H9 (cell line): Measurements from ENCODE around the gene C1orf56. TPM values are rescaled to one million over a fixed set of nuclear protein-coding genes. Genes with fewer than 3 reads are reported as not detected.

Experiments
- DNase-seq: peaks from one replicate; pipeline ENCODE4 v3.0.0-alpha.2; 2017
- H2AFZ ChIP-seq: one replicate; pipeline ENCODE4 v1.6.1; 2013; ENCODE audit warnings: mild to moderate bottlenecking, low read length, control low read depth, moderate library complexity
- H2AK5ac ChIP-seq: 2 replicates; pipeline ENCODE4 v1.6.1; 2013; ENCODE audit warnings: low read length, control low read depth, mixed read lengths; ENCODE audit not compliant: insufficient read length
- H2BK120ac ChIP-seq: one replicate; pipeline ENCODE4 v1.6.1; 2013; ENCODE audit warnings: low read depth, mild to moderate bottlenecking, low read length, control low read depth, inconsistent platforms; ENCODE audit not compliant: poor library complexity, severe bottlenecking
- H2BK12ac ChIP-seq: 2 replicates; pipeline ENCODE4 v1.6.1; 2013; ENCODE audit warnings: low read length, control low read depth, mixed read lengths, low read depth; ENCODE audit not compliant: insufficient read length
- H2BK15ac ChIP-seq: 2 replicates; pipeline ENCODE4 v1.6.1; 2013; ENCODE audit warnings: low read depth, low read length, control low read depth
- H2BK20ac ChIP-seq: one replicate; pipeline ENCODE4 v1.6.1; 2013; ENCODE audit warnings: low read depth, mild to moderate bottlenecking, low read length, control low read depth, inconsistent platforms; ENCODE audit not compliant: poor library complexity, severe bottlenecking
- H2BK5ac ChIP-seq: 2 replicates; pipeline ENCODE4 v1.6.1; 2013; ENCODE audit warnings: low read length, control low read depth, mixed read lengths; ENCODE audit not compliant: insufficient read length
- H3K14ac ChIP-seq: 2 replicates; pipeline ENCODE4 v1.6.1; 2013; ENCODE audit warnings: low read length, control low read depth; ENCODE audit not compliant: insufficient read depth
- H3K18ac ChIP-seq: 2 replicates; pipeline ENCODE4 v1.6.1; 2013; ENCODE audit warnings: low read depth, mild to moderate bottlenecking, mixed read lengths, low read length, control low read depth; ENCODE audit not compliant: insufficient read length
- H3K23ac ChIP-seq: 2 replicates; pipeline ENCODE4 v1.6.1; 2013; ENCODE audit warnings: low read length, control low read depth, mixed read lengths, low read depth; ENCODE audit not compliant: insufficient read length
- H3K23me2 ChIP-seq: 2 replicates; pipeline ENCODE4 v1.6.1; 2013; ENCODE audit warnings: low read depth, mild to moderate bottlenecking, mixed read lengths, low read length, control low read depth; ENCODE audit not compliant: insufficient read length, poor library complexity, severe bottlenecking
- H3K27ac ChIP-seq: 2 replicates; pipeline ENCODE4 v1.5.1; 2013; ENCODE audit warnings: low read length, control low read depth, mixed read lengths, low read depth; ENCODE audit not compliant: insufficient read length
- H3K27me3 ChIP-seq: 2 replicates; pipeline ENCODE4 v1.6.1; 2013; ENCODE audit warnings: low read length, control low read depth, inconsistent platforms; ENCODE audit not compliant: insufficient read depth
- H3K4ac ChIP-seq: 2 replicates; pipeline ENCODE4 v1.6.1; 2013; ENCODE audit warnings: low read depth, mild to moderate bottlenecking, control low read depth, inconsistent platforms, low read length, moderate library complexity
- H3K4me1 ChIP-seq: 2 replicates; pipeline ENCODE4 v1.6.1; 2013; ENCODE audit warnings: low read length, control low read depth, inconsistent platforms; ENCODE audit not compliant: insufficient read depth
- H3K4me2 ChIP-seq: 2 replicates; pipeline ENCODE4 v1.6.1; 2013; ENCODE audit warnings: low read length, control low read depth, mixed read lengths; ENCODE audit not compliant: insufficient read length, insufficient read depth
- H3K56ac ChIP-seq: 2 replicates; pipeline ENCODE4 v1.6.1; 2013; ENCODE audit warnings: low read depth, mild to moderate bottlenecking, mixed read lengths, low read length, control low read depth; ENCODE audit not compliant: insufficient read length
- H3K79me1 ChIP-seq: 2 replicates; pipeline ENCODE4 v1.6.1; 2013; ENCODE audit warnings: low read depth, mild to moderate bottlenecking, moderate library complexity, low read length, control low read depth, inconsistent platforms; ENCODE audit not compliant: insufficient read depth, poor library complexity, severe bottlenecking
- H3K79me2 ChIP-seq: 2 replicates; pipeline ENCODE4 v1.6.1; 2013; ENCODE audit warnings: low read length, control low read depth, inconsistent platforms; ENCODE audit not compliant: insufficient read depth
- H3K9ac ChIP-seq: 2 replicates; pipeline ENCODE4 v1.6.1; 2013; ENCODE audit warnings: low read length, control low read depth, mixed read lengths; ENCODE audit not compliant: insufficient read length; ENCODE audit errors: extremely low read depth
- H3K9me3 ChIP-seq: one replicate; pipeline ENCODE4 v1.6.1; 2013; ENCODE audit warnings: low read depth, low read length, inconsistent platforms; ENCODE audit not compliant: control insufficient read depth
- H3T11ph ChIP-seq: one replicate; pipeline ENCODE4 v1.6.1; 2013; ENCODE audit warnings: mild to moderate bottlenecking, low read length, control low read depth, inconsistent platforms
- H4K20me1 ChIP-seq: one replicate; pipeline ENCODE4 v1.6.1; 2013; ENCODE audit not compliant: control insufficient read depth, insufficient read length, insufficient read depth
- H4K5ac ChIP-seq: 2 replicates; pipeline ENCODE4 v1.6.1; 2013; ENCODE audit warnings: low read depth, mild to moderate bottlenecking, mixed read lengths, low read length, control low read depth; ENCODE audit not compliant: insufficient read length
- H4K8ac ChIP-seq: replicated peaks from 2 replicates; pipeline ENCODE4 v1.6.1; 2013; ENCODE audit warnings: low read length, control low read depth, mixed read lengths, low read depth; ENCODE audit not compliant: insufficient read length
- H4K91ac ChIP-seq: 2 replicates; pipeline ENCODE4 v1.6.1; 2013; ENCODE audit warnings: low read depth, mild to moderate bottlenecking, moderate library complexity, mixed read lengths, low read length, control low read depth; ENCODE audit not compliant: insufficient read length
- H3K27ac Mint-ChIP-seq, 3 experiments: 2 replicates in 2 of 3; 3 replicates in 1 of 3; pipeline ENCODE4 v1.8.0; 2020 to 2021; ENCODE audit warnings: mixed read lengths in 3 of 3, mild to moderate bottlenecking in 1 of 3, moderate library complexity in 1 of 3
- H3K27me3 Mint-ChIP-seq: 2 replicates; pipeline ENCODE4 v1.8.0; 2021; ENCODE audit warnings: low read depth, mild to moderate bottlenecking, moderate library complexity, mixed read lengths
- H3K36me3 Mint-ChIP-seq, 3 experiments: 2 replicates in 2 of 3; 3 replicates in 1 of 3; pipeline ENCODE4 v1.8.0; 2020 to 2021; ENCODE audit warnings: low read depth in 3 of 3, mixed read lengths in 3 of 3; ENCODE audit not compliant: insufficient read depth in 1 of 3
- H3K4me1 Mint-ChIP-seq, 2 experiments: 2 replicates each; pipeline ENCODE4 v1.8.0; 2020; ENCODE audit warnings: mixed read lengths in 2 of 2
- H3K4me3 Mint-ChIP-seq, 2 experiments: 2 replicates in 1 of 2; 3 replicates in 1 of 2; pipeline ENCODE4 v1.8.0; 2020 to 2021; ENCODE audit warnings: mild to moderate bottlenecking in 2 of 2, mixed read lengths in 2 of 2, moderate library complexity in 1 of 2
- H3K9me3 Mint-ChIP-seq, 2 experiments: 2 replicates in 1 of 2; 3 replicates in 1 of 2; pipeline ENCODE4 v1.8.0; 2020; ENCODE audit warnings: mild to moderate bottlenecking in 2 of 2, mixed read lengths in 2 of 2, moderate library complexity in 1 of 2
- CTCF ChIP-seq: fragments of 200-600 bp; sonication (generic); conservative IDR thresholded peaks from 3 replicates; pipeline ENCODE4 v1.8.0; 2021; ENCODE audit warnings: antibody characterized with exemption, mild to moderate bottlenecking
- WGBS: extraction: QIAGEN DNeasy Blood & Tissue Kit; methylation state at CpG from one replicate; pipeline ENCODE4 v1.1.7; 2013; ENCODE audit warnings: missing lambda C conversion rate, low lambda C conversion rate, mixed read lengths; ENCODE audit not compliant: insufficient read length; ENCODE audit errors: extremely low coverage; 5-methylcytosine and 5-hydroxymethylcytosine counted together
- total RNA-seq: library from RNA; stranded (reverse); gene quantifications from 2 replicates; pipeline ENCODE4 v1.2.1, GENCODE V29; 2021

The C1orf56 gene
- total RNA-seq, 1 experiment from 2014 or later = 4.8 TPM

- Histone ChIP-seq H3K4me2 (no peak overlapping the region), H2BK120ac (no peak overlapping the region), H2BK12ac (no peak overlapping the region), H3K18ac (no peak overlapping the region), H3K9ac (no peak overlapping the region), H4K8ac (no peak overlapping the region), H3K4me1 (no peaks in the 10 kb centered on the region; the same call in 1 of the 2 replicates), H2AFZ (no peak overlapping the region), H4K91ac (no peak overlapping the region), H3K56ac (no peak overlapping the region), H2AK5ac (no peak overlapping the region), H3K9me3 (no peaks in the 10 kb centered on the region), H3K23me2 (peaks cover 4% of the 10 kb centered on the region), H3K27ac (no peak overlapping the region), H2BK20ac (no peak overlapping the region), H3K14ac (no peak overlapping the region), H3K79me2 (peaks cover under 1% of the 10 kb centered on the region; the same call in 1 of the 2 replicates), H3T11ph (no peak overlapping the region), H4K5ac (no peak overlapping the region), H3K23ac (no peak overlapping the region), H3K27me3 (no peaks in the 10 kb centered on the region), H2BK5ac (no peak overlapping the region), H3K79me1 (peaks cover 2% of the 10 kb centered on the region), H2BK15ac (no peak overlapping the region), H3K4ac (no peak overlapping the region), H4K20me1 (no peaks in the 10 kb centered on the region)
- TF ChIP-seq CTCF = no peak
- peaks cover 18 to 54% (median 47%) of the 10 kb centered on the region in 3 experiments; a peak in 6 of 7 replicates for H3K36me3 Mint-ChIP-seq
- H3K4me1 Mint-ChIP-seq = peaks cover 20 to 25% of the 10 kb centered on the region in 2 experiments
- DNase-seq = no peak
- H3K27me3 Mint-ChIP-seq = no peaks in the 10 kb centered on the region
- peak overlapping the region in 1 of 3 experiments; percentile 78; a peak in 3 of 7 replicates for H3K27ac Mint-ChIP-seq
- WGBS = no CpG with 5 or more reads among the region's 2 CpGs
- H3K4me3 Mint-ChIP-seq = no peak overlapping the region
- no peaks in the 10 kb centered on the region for H3K9me3 Mint-ChIP-seq
These were observed 3.9 kb downstream of the C1orf56 start for GRCh38 chr1:151051356-151052009.
